Endothelial cell of umbilical vein (primary cell): ENCODE measurements around the gene FOXB1.

Source experiments
- POLR2A ChIP-seq: IDR thresholded peaks from 2 replicates; pipeline ENCODE4 v1.6.1; 2012; ENCODE audit warnings: low read depth, mild to moderate bottlenecking, control low read depth, low read length
- POLR2AphosphoS5 ChIP-seq: IDR thresholded peaks from 2 replicates; pipeline ENCODE4 v1.6.1; 2012; ENCODE audit warnings: low read depth, mild to moderate bottlenecking, control low read depth, low read length, moderate library complexity; ENCODE audit not compliant: insufficient read depth
- TF ChIP-seq, protein P1 (sequence below), 2 donors: IDR thresholded peaks; 1 replicate in 1 of 2; 2 replicates in 1 of 2; pipeline ENCODE4 v1.5.1; 2011; ENCODE audit warnings: low read length in 2 of 2, mild to moderate bottlenecking in 2 of 2, moderate library complexity in 2 of 2, control low read depth in 1 of 2, inconsistent platforms in 1 of 2, low read depth in 1 of 2; ENCODE audit not compliant: insufficient read depth in 1 of 2; ENCODE audit errors: extremely low read depth in 1 of 2

DNA sequence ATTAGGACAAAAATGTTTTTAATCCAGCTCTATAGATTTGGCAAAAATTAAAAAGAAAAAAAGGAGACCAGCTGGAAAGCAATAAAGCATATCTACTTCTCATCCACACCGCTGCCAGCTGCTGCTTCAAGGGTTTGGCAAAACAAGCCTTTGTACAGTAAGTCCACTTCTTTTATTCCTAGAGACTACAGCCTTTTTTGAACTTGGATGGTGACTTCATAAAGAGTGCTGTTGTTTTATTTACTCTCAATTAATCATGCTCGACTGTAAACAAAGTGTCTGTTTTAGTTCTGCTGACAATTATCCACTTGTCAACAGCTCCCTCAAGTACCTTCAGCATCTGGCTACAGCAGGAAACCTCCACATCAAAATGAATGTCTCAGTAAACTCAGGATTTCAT lies 12.3 kb upstream of the FOXB1 start:
- TF ChIP-seq, protein P1, sequence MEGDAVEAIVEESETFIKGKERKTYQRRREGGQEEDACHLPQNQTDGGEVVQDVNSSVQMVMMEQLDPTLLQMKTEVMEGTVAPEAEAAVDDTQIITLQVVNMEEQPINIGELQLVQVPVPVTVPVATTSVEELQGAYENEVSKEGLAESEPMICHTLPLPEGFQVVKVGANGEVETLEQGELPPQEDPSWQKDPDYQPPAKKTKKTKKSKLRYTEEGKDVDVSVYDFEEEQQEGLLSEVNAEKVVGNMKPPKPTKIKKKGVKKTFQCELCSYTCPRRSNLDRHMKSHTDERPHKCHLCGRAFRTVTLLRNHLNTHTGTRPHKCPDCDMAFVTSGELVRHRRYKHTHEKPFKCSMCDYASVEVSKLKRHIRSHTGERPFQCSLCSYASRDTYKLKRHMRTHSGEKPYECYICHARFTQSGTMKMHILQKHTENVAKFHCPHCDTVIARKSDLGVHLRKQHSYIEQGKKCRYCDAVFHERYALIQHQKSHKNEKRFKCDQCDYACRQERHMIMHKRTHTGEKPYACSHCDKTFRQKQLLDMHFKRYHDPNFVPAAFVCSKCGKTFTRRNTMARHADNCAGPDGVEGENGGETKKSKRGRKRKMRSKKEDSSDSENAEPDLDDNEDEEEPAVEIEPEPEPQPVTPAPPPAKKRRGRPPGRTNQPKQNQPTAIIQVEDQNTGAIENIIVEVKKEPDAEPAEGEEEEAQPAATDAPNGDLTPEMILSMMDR (IDR thresholded peaks at IDR 0.05; ENCODE audit: extremely low read depth in 1 of 2, insufficient read depth in 1 of 2, low read depth in 1 of 2, low read length in 2 of 2): no peak
- no peak for TF ChIP-seq POLR2AphosphoS5
- no peak for TF ChIP-seq POLR2A
